ENCODE measurements around the gene APOA5.

DNA sequence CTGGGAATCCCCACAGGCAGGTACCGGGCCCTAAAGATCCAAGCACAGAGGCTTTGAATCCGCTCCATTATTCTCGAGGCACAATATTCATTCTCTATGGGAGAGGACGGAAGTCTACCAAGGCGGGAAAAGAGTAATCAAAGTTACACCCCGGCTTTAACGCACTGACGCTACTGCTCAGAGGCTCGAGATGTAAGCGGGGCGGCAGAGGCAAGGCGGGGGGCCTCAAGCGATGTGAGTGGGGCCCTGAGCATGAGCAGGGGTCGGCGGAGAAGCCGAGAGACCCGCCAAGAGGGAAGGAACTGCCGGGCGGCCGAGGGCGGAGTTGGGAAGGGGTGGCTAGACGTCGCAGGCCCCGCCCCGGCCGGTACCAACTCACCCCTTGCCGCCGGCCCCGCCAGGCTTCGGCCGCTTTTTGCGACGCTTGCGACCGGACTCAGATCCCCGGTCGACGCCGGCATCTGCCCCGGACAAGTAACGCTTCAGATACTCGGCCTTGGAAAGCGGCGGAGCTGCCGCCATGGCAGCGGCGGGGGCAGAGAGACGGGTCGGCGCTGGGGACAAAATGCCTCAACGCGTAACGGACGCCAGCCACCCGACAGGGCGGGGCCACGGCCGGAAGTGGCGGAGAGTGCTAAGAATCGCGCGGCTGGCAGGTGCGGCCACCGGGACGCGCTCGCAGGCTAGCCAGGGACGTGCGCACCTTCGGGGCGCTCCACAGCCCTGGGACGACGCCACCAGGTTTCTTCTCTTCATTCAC lies 19.1 kb downstream of the APOA5 start, which contains the start of gene BUD13:
- TF ChIP-seq, protein P1, sequence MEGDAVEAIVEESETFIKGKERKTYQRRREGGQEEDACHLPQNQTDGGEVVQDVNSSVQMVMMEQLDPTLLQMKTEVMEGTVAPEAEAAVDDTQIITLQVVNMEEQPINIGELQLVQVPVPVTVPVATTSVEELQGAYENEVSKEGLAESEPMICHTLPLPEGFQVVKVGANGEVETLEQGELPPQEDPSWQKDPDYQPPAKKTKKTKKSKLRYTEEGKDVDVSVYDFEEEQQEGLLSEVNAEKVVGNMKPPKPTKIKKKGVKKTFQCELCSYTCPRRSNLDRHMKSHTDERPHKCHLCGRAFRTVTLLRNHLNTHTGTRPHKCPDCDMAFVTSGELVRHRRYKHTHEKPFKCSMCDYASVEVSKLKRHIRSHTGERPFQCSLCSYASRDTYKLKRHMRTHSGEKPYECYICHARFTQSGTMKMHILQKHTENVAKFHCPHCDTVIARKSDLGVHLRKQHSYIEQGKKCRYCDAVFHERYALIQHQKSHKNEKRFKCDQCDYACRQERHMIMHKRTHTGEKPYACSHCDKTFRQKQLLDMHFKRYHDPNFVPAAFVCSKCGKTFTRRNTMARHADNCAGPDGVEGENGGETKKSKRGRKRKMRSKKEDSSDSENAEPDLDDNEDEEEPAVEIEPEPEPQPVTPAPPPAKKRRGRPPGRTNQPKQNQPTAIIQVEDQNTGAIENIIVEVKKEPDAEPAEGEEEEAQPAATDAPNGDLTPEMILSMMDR (IDR thresholded peaks at IDR 0.05) = peak in 2 of 6 experiments; percentile 21 to 31
- peak in 2 of 4 donors; percentile 31 to 66 for TF ChIP-seq POLR2A (IDR thresholded peaks at IDR 0.05)

All from esophagus squamous epithelium (tissue), 4 donors.